NCI-H1417 treated with DMSO at 0.1 percent for 48 hours (cell line): ENCODE data around the gene INPP5A.

ENCODE experiments used
- DNase-seq: peaks from one replicate; lab custom pipeline; 2025; lab: John Stamatoyannopoulos, UW

The INPP5A gene

GRCh38 chr10:132517951-132518521 lies 19.6 kb upstream of the INPP5A start:
- no peak for DNase-seq

- DNase-seq, result peak; percentile 9
Measured at GRCh38 chr10:132518572-132519381, 18.8 kb upstream of the INPP5A start.

- no peak for DNase-seq
Measured at GRCh38 chr10:132519382-132520176, 18.0 kb upstream of the INPP5A start.

DNA sequence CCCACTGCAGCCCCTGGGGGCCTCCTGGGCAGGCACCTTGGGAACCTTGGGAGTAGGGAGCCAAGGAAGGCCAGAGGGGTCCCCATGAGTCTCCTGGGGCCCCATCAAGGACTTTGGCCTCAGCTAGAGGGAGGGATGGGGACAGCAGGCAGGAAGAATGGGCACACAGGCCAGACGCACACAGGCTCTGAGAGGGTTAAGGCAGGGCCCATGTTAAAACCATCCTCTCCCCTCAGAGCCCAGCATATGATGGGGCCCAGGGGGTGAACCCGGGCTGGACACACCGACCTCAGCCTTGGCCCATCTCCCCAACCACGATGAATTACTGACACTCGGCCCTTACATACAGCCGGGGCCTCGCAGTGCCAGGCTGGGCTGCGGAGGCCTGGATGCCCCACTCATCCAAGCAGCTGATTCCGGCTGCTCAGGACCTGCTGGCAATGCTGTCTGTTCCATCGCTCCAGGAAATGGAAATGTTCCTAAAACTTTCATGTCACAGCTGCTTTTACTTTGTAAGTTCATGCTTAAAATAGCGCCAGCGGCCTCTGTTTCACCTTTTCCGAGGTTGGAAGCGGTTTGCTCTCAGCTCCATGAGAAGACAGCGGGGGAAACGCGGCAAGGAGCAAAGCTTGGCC lies 17.3 kb upstream of the INPP5A start:
- DNase-seq, result no peak

- DNase-seq, result no peak
Measured at GRCh38 chr10:132521041-132521465, 16.5 kb upstream of the INPP5A start.

DNA sequence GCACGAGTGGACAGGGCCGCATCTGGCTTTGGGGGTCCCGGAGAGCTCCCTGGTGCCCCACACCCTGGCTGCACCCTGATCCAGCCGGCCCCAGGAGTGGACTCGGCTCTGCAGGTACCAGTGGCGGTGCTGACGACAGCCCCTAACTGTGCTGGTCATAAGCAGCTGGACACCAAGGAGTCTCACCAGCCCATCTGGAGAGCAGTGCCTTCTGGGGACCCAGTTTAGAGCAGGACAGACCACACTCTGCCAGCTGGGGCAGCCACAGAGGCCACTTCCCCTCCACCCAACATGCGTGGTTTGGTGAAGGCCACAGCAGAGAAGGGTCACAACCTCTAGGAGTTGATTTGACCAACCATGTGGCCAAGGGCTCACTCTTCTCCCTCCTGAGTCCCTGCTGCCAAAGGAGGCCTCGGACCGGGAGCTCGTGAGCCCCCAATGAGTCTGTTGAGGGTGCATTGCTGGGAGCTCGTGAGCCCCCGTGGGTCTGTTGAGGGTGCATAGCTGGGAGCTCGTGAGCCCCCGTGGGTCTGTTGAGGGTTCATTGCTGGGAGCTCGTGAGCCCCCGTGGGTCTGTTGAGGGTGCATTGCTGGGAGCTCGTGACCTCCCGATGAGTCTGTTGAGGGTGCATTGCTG lies 16.0 kb upstream of the INPP5A start:
- no peak for DNase-seq

GRCh38 chr10:132522521-132523411 lies 14.8 kb upstream of the INPP5A start:
- DNase-seq, result no peak

GRCh38 chr10:132523561-132524442 lies 13.8 kb upstream of the INPP5A start:
- no peak for DNase-seq

DNA sequence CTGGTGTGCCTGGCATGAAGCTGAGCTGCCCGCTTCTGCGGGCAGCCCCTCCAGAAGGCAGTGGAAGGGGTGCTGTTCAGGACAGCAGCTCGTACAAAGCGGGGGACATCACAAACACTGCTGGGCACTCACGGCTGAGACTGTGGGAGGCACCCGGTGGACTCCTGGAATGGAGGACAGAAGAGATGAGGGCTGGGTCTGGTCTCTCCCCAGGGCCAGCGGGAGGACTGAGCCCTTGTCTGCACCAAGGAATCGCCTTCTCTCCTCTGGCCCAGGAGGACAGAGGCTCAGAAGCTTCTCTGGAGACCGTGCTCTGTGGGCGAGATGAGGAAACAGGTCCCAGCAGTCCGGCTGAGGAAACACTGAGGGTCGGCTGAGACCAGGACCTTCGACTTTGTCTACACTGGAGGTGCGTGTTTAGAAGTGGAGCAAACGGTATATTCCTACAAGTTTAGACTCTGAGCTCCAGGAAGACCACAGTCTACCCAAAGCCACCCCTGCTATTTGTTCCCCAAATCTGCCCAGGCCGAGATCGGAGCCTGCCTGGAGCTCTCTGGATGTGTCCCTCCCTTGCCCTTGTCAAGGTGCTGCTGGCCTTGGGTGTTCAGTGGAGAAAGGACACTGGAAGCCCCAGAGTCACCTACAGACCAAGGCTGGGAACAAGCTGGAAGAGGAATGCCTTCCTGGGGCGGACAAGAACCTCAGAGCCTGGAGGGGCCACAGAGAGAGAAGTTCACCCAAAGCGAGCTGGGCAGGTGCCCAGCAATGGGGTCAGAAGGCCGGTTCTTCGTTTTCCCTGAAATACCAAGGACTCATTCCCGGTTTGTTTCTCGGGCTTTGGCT lies 12.9 kb upstream of the INPP5A start:
- no peak for DNase-seq

GRCh38 chr10:132526676-132527075 lies 10.9 kb upstream of the INPP5A start:
- DNase-seq, result no peak

GRCh38 chr10:132527339-132528063 lies 10.1 kb upstream of the INPP5A start:
- no peak for DNase-seq

GRCh38 chr10:132528064-132528691 lies 9.4 kb upstream of the INPP5A start:
- DNase-seq, result no peak

DNA sequence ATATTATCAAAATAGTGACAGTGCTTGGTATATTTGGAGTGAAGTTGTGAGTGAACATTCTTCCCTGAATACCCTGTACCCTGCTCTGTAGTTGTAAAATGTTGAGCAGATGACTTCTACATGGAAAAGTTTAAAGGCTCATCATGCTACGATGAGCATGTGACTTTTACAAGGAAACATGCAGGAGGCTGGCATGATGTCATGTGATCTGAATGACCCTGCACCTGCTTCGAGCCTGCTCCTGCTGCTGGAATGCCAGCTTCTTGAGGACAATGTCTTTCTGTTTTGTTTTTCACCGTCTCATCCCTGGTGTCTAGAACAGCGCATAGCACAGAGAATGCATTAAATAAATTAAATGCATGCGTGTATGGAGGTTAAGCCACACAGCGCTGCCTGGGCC lies 5.4 kb upstream of the INPP5A start:
- DNase-seq, result no peak

- no peak for DNase-seq
Measured at GRCh38 chr10:132532749-132533560, 4.6 kb upstream of the INPP5A start.

- DNase-seq, result no peak
Measured at GRCh38 chr10:132533571-132534260, 3.9 kb upstream of the INPP5A start.

- DNase-seq, result no peak
Measured at GRCh38 chr10:132534391-132535064, 3.1 kb upstream of the INPP5A start.
